GM12864 (cell line): ENCODE data around the gene FOXO4.
"Not testable (repeated sequence)": the region's sequence is repeated elsewhere in the genome, so short reads cannot be mapped to it uniquely, and the experiment has no call there.

ENCODE experiments used
- DNase-seq: peaks from one replicate; pipeline ENCODE4 v3.0.0-alpha.2; 2011; ENCODE audit warnings: low read depth
- H3K4me3 ChIP-seq: 2 replicates; pipeline ENCODE4 v1.5.1; 2011; ENCODE audit warnings: mild to moderate bottlenecking, low read depth, low read length, control low read depth
- CTCF ChIP-seq: IDR thresholded peaks from 2 replicates; pipeline ENCODE4 v1.5.1; 2011; ENCODE audit warnings: low read depth, mild to moderate bottlenecking, moderate library complexity, low read length, control low read depth, inconsistent platforms; ENCODE audit errors: missing control alignments

Gene FOXO4

GRCh38 chrX:71095555-71095980, at the start of gene FOXO4:
Gene FOXO4 (plus strand): TSS chrX:71095851. CDS start chrX:71096529, 678 bp downstream.
- H3K4me3 ChIP-seq, result peak within 1 kb of the TSS; percentile 75
- DNase-seq, result peak; percentile 57
- no peak for TF ChIP-seq CTCF

- H3K4me3 ChIP-seq, DNase-seq: not testable (repeated sequence)
Measured at GRCh38 chrX:71047891-71048290, 47.8 kb upstream of the FOXO4 start.

- no peak overlapping the region for H3K4me3 ChIP-seq
- no peak for TF ChIP-seq CTCF
- DNase-seq, result no peak
Measured at GRCh38 chrX:71052721-71053120, 42.9 kb upstream of the FOXO4 start.

GRCh38 chrX:71053217-71053621, 42.4 kb upstream of the FOXO4 start:
- no peak for TF ChIP-seq CTCF
- no peak for DNase-seq
- H3K4me3 ChIP-seq, result no peak overlapping the region

- no peak for TF ChIP-seq CTCF
- DNase-seq, result no peak
- no peak overlapping the region for H3K4me3 ChIP-seq
Measured at GRCh38 chrX:71056867-71057266, 38.8 kb upstream of the FOXO4 start.

- no peak overlapping the region for H3K4me3 ChIP-seq
- TF ChIP-seq CTCF, result no peak
- no peak for DNase-seq
Measured at GRCh38 chrX:71057848-71058530, 37.7 kb upstream of the FOXO4 start.

GRCh38 chrX:71060127-71060526, 35.5 kb upstream of the FOXO4 start:
- no peak overlapping the region for H3K4me3 ChIP-seq
- no peak for TF ChIP-seq CTCF
- no peak for DNase-seq
